ENCODE data around the gene USP48.

USP48 gene

GRCh38 chr1:21670059-21670881, 112.7 kb downstream of the USP48 start:
- Histone ChIP-seq H3K4me1 (ENCODE audit: insufficient read depth, insufficient read length) (peaks cover 15% of the 10 kb centered on the region), H3K4me3 (ENCODE audit: insufficient read length, low read depth) (peak overlapping the region; percentile 58), H3K9me3 (ENCODE audit: insufficient read depth, low read length) (no peaks in the 10 kb centered on the region), H3K27me3 (ENCODE audit: insufficient read depth, insufficient read length) (peaks cover 13% of the 10 kb centered on the region), H3K36me3 (ENCODE audit: insufficient read depth, insufficient read length, low read length) (no peaks in the 10 kb centered on the region), H3K9ac (ENCODE audit: insufficient read length, low read depth) (peak overlapping the region; percentile 76)
- DNase-seq (ENCODE audit: low read depth, low spot score) = no peak
- TF ChIP-seq SUZ12 (IDR thresholded peaks at IDR 0.05; ENCODE audit: extremely low read depth, insufficient read depth, insufficient read length) (no peak), YY1 (IDR thresholded peaks at IDR 0.05; ENCODE audit: insufficient read depth, insufficient read length) (no peak), ZNF274 (IDR thresholded peaks at IDR 0.05; ENCODE audit: low read depth, low read length) (no peak)

GRCh38 chr1:21669258-21670058, 113.5 kb downstream of the USP48 start, which contains the start of gene RAP1GAP:
Gene RAP1GAP (minus strand): TSS chr1:21669357. CDS start chr1:21620032, 49,325 bp downstream.
- Histone ChIP-seq H3K4me3 (ENCODE audit: insufficient read length, low read depth) (peak within 1 kb of the TSS; percentile 58), H3K9ac (ENCODE audit: insufficient read length, low read depth) (peak within 1 kb of the TSS; percentile 76), H3K9me3 (ENCODE audit: insufficient read depth, low read length) (no peaks in the 10 kb centered on the region), H3K27me3 (ENCODE audit: insufficient read depth, insufficient read length) (peaks cover 13% of the 10 kb centered on the region), H3K36me3 (ENCODE audit: insufficient read depth, insufficient read length, low read length) (no peaks in the 10 kb centered on the region), H3K4me1 (ENCODE audit: insufficient read depth, insufficient read length) (peaks cover 17% of the 10 kb centered on the region)
- no peak for DNase-seq (ENCODE audit: low read depth, low spot score)
- no peak for TF ChIP-seq ZNF274 (IDR thresholded peaks at IDR 0.05; ENCODE audit: low read depth, low read length)
- no peak for TF ChIP-seq YY1 (IDR thresholded peaks at IDR 0.05; ENCODE audit: insufficient read depth, insufficient read length)
- no peak for TF ChIP-seq SUZ12 (IDR thresholded peaks at IDR 0.05; ENCODE audit: extremely low read depth, insufficient read depth, insufficient read length)

- Histone ChIP-seq H3K36me3 (ENCODE audit: insufficient read depth, insufficient read length, low read length) (no peaks in the 10 kb centered on the region), H3K9me3 (ENCODE audit: insufficient read depth, low read length) (no peaks in the 10 kb centered on the region), H3K27me3 (ENCODE audit: insufficient read depth, insufficient read length) (peaks cover 13% of the 10 kb centered on the region), H3K4me3 (ENCODE audit: insufficient read length, low read depth) (peak overlapping the region; percentile 58), H3K9ac (ENCODE audit: insufficient read length, low read depth) (peak overlapping the region; percentile 76), H3K4me1 (ENCODE audit: insufficient read depth, insufficient read length) (peaks cover 21% of the 10 kb centered on the region)
- DNase-seq (ENCODE audit: low read depth, low spot score) = no peak
- TF ChIP-seq ZNF274 (IDR thresholded peaks at IDR 0.05; ENCODE audit: low read depth, low read length) = no peak
- TF ChIP-seq SUZ12 (IDR thresholded peaks at IDR 0.05; ENCODE audit: extremely low read depth, insufficient read depth, insufficient read length) = no peak
- no peak for TF ChIP-seq YY1 (IDR thresholded peaks at IDR 0.05; ENCODE audit: insufficient read depth, insufficient read length)
These were observed 114.0 kb downstream of the USP48 start for GRCh38 chr1:21668951-21669257.

- H3K9ac ChIP-seq (ENCODE audit: insufficient read length, low read depth) = peak overlapping the region; percentile 76
- TF ChIP-seq ZNF274 (IDR thresholded peaks at IDR 0.05; ENCODE audit: low read depth, low read length) (no peak), SUZ12 (IDR thresholded peaks at IDR 0.05; ENCODE audit: extremely low read depth, insufficient read depth, insufficient read length) (no peak), YY1 (IDR thresholded peaks at IDR 0.05; ENCODE audit: insufficient read depth, insufficient read length) (no peak)
- H3K4me3 ChIP-seq (ENCODE audit: insufficient read length, low read depth) = peak overlapping the region; percentile 58
- DNase-seq (ENCODE audit: low read depth, low spot score) = no peak
- H3K9me3 ChIP-seq (ENCODE audit: insufficient read depth, low read length) = no peaks in the 10 kb centered on the region
- H3K4me1 ChIP-seq (ENCODE audit: insufficient read depth, insufficient read length) = peaks cover 24% of the 10 kb centered on the region
- H3K27me3 ChIP-seq (ENCODE audit: insufficient read depth, insufficient read length) = peaks cover 13% of the 10 kb centered on the region
- no peaks in the 10 kb centered on the region for H3K36me3 ChIP-seq (ENCODE audit: insufficient read depth, insufficient read length, low read length)
These were observed 114.6 kb downstream of the USP48 start for GRCh38 chr1:21668232-21668950.

GRCh38 chr1:21667348-21668231, 115.4 kb downstream of the USP48 start:
- no peak for TF ChIP-seq SUZ12 (IDR thresholded peaks at IDR 0.05; ENCODE audit: extremely low read depth, insufficient read depth, insufficient read length)
- TF ChIP-seq YY1 (IDR thresholded peaks at IDR 0.05; ENCODE audit: insufficient read depth, insufficient read length) = no peak
- no peak for TF ChIP-seq ZNF274 (IDR thresholded peaks at IDR 0.05; ENCODE audit: low read depth, low read length)
- peaks cover 24% of the 10 kb centered on the region for H3K4me1 ChIP-seq (ENCODE audit: insufficient read depth, insufficient read length)
- H3K9ac ChIP-seq (ENCODE audit: insufficient read length, low read depth) = no peak overlapping the region
- no peak overlapping the region for H3K4me3 ChIP-seq (ENCODE audit: insufficient read length, low read depth)
- H3K27me3 ChIP-seq (ENCODE audit: insufficient read depth, insufficient read length) = peaks cover 13% of the 10 kb centered on the region
- H3K36me3 ChIP-seq (ENCODE audit: insufficient read depth, insufficient read length, low read length) = no peaks in the 10 kb centered on the region
- no peak for DNase-seq (ENCODE audit: low read depth, low spot score)
- no peaks in the 10 kb centered on the region for H3K9me3 ChIP-seq (ENCODE audit: insufficient read depth, low read length)

GRCh38 chr1:21666576-21667320, 116.2 kb downstream of the USP48 start:
- Histone ChIP-seq H3K9me3 (ENCODE audit: insufficient read depth, low read length) (no peaks in the 10 kb centered on the region), H3K9ac (ENCODE audit: insufficient read length, low read depth) (no peak overlapping the region), H3K27me3 (ENCODE audit: insufficient read depth, insufficient read length) (peaks cover 13% of the 10 kb centered on the region), H3K4me3 (ENCODE audit: insufficient read length, low read depth) (no peak overlapping the region), H3K36me3 (ENCODE audit: insufficient read depth, insufficient read length, low read length) (no peaks in the 10 kb centered on the region), H3K4me1 (ENCODE audit: insufficient read depth, insufficient read length) (peaks cover 24% of the 10 kb centered on the region)
- no peak for TF ChIP-seq SUZ12 (IDR thresholded peaks at IDR 0.05; ENCODE audit: extremely low read depth, insufficient read depth, insufficient read length)
- TF ChIP-seq ZNF274 (IDR thresholded peaks at IDR 0.05; ENCODE audit: low read depth, low read length) = no peak
- no peak for TF ChIP-seq YY1 (IDR thresholded peaks at IDR 0.05; ENCODE audit: insufficient read depth, insufficient read length)
- DNase-seq (ENCODE audit: low read depth, low spot score) = no peak
